ENCODE measurements around the gene IQGAP2. TPM values are rescaled to one million over a fixed set of nuclear protein-coding genes. Genes with fewer than 3 reads are reported as not detected.

Gene IQGAP2
- total and polyA plus RNA-seq, 2 of the 8 experiments (the other 6 are each of a cell fraction or from before 2014, with no cell fraction given), result 19.7 to 66.0 TPM

- H3K79me1 ChIP-seq (ENCODE audit: low read depth, low read length), result peaks cover 3% of the 10 kb centered on the region; the same call in 1 of the 2 replicates
- no peak overlapping the region for H3K23ac ChIP-seq (ENCODE audit: insufficient read length)
- H3K79me2 ChIP-seq (ENCODE audit: control insufficient read depth in 1 of 2, insufficient read depth in 2 of 2, low read length in 2 of 2), result peaks cover 0 to 34% of the 10 kb centered on the region in 2 experiments; a peak in 3 of 4 replicates
- H2BK5ac ChIP-seq (ENCODE audit: low read depth, low read length), result no peak overlapping the region
- H3K27me3 ChIP-seq (replicated peaks in 1 of 4; ENCODE audit: control insufficient read depth in 3 of 4, extremely low read depth in 1 of 4, insufficient read depth in 3 of 4, low read length in 3 of 4), result no peaks in the 10 kb centered on the region
- no peak overlapping the region for H2BK120ac ChIP-seq (replicated peaks; ENCODE audit: low read depth, low read length)
- no peak overlapping the region for H3K4me3 ChIP-seq (ENCODE audit: extremely low read depth in 1 of 4, insufficient read depth in 2 of 4, low read depth in 3 of 4, low read length in 4 of 4)
- TF ChIP-seq BACH1 (IDR thresholded peaks at IDR 0.05; ENCODE audit: low read length) (no peak), TEAD4 (IDR thresholded peaks at IDR 0.05; ENCODE audit: low read depth, low read length) (no peak), POU5F1 (IDR thresholded peaks at IDR 0.05; ENCODE audit: low read depth, low read length) (no peak), MAFK (IDR thresholded peaks at IDR 0.05; ENCODE audit: low read depth, low read length) (no peak), TAF1 (IDR thresholded peaks at IDR 0.05; ENCODE audit: low read depth, low read length) (no peak), BRCA1 (IDR thresholded peaks at IDR 0.05; ENCODE audit: low read depth, low read length) (no peak), POLR2A (IDR thresholded peaks at IDR 0.05; ENCODE audit: control extremely low read depth in 1 of 2, low read depth in 2 of 2, low read length in 2 of 2) (no peak), CBX5 (IDR thresholded peaks at IDR 0.05; ENCODE audit: low read depth, low read length) (no peak), SUZ12 (IDR thresholded peaks at IDR 0.05; ENCODE audit: low read length) (no peak), EP300 (IDR thresholded peaks at IDR 0.05; ENCODE audit: borderline replicate concordance in 1 of 2, low read depth in 2 of 2, low read length in 2 of 2) (no peak), SIN3A (conservative IDR thresholded peaks at IDR 0.05 in 1 of 2, IDR thresholded peaks at IDR 0.05 in 1 of 2; ENCODE audit: low read depth in 1 of 2, low read length in 2 of 2) (no peak), FOSL1 (IDR thresholded peaks at IDR 0.05; ENCODE audit: insufficient read depth, low read depth, low read length) (no peak), NRF1 (IDR thresholded peaks at IDR 0.05; ENCODE audit: low read depth, low read length) (no peak), TBP (IDR thresholded peaks at IDR 0.05; ENCODE audit: low read depth, low read length) (no peak)
- H3K4ac ChIP-seq (replicated peaks; ENCODE audit: insufficient read length, low read depth, low read length), result no peak overlapping the region
- H3K14ac ChIP-seq (ENCODE audit: insufficient read length), result no peak overlapping the region
- H2BK20ac ChIP-seq (ENCODE audit: low read length), result no peak overlapping the region
- H4K5ac ChIP-seq (ENCODE audit: insufficient read length, low read depth, low read length), result no peak overlapping the region
- peaks cover 0 to 2% of the 10 kb centered on the region in 2 experiments for H4K20me1 ChIP-seq (replicated peaks in 1 of 2; ENCODE audit: control insufficient read depth in 1 of 2, insufficient read depth in 2 of 2, low read length in 2 of 2)
- ChIA-PET CTCF (ENCODE audit: partially characterized antibody) (no interaction called here), POLR2A (ENCODE audit: partially characterized antibody) (no interaction called here)
- no peak overlapping the region for H3K9ac ChIP-seq (replicated peaks in 1 of 4; ENCODE audit: extremely low read depth in 1 of 4, low read depth in 3 of 4, low read length in 3 of 4)
- H3K4me1 ChIP-seq (replicated peaks in 1 of 4; ENCODE audit: control insufficient read depth in 3 of 4, insufficient read depth in 4 of 4, low read length in 3 of 4), result peaks cover 11 to 52% (median 41%) of the 10 kb centered on the region in 4 experiments
- 77% methylated on average over 4 of the region's 4 CpGs; no CpG with 5 or more reads in 1 of the 2 experiments for WGBS, 2 experiments (ENCODE audit: extremely low coverage in 1 of 2, insufficient coverage in 1 of 2, insufficient read length in 1 of 2, insufficient replicate concordance in 2 of 2, low coverage in 1 of 2, low lambda C conversion rate in 2 of 2, missing lambda C conversion rate in 1 of 2)
- no peak overlapping the region for H3K56ac ChIP-seq (replicated peaks; ENCODE audit: insufficient read length, low read depth, low read length)
- H3K9me3 ChIP-seq (ENCODE audit: insufficient read depth in 2 of 2, low read depth in 1 of 2, low read length in 1 of 2), result no peaks in the 10 kb centered on the region
- no peak for DNase-seq (ENCODE audit: low read depth in 1 of 2, low spot score in 2 of 2)
- H2AK5ac ChIP-seq (ENCODE audit: low read depth, low read length), result no peak overlapping the region
- no peak for FAIRE-seq
- H3K18ac ChIP-seq (ENCODE audit: extremely low read depth, low read length), result no peak overlapping the region
- H3K4me2 ChIP-seq (ENCODE audit: insufficient read depth in 1 of 2, low read depth in 2 of 2, low read length in 2 of 2), result no peak overlapping the region
- no peak overlapping the region for H2BK15ac ChIP-seq (ENCODE audit: low read length)
- peaks cover 4% of the 10 kb centered on the region for H3K23me2 ChIP-seq (ENCODE audit: low read depth, low read length)
- H4K8ac ChIP-seq (ENCODE audit: extremely low read depth, insufficient read depth, low read length), result no peak overlapping the region
- H2AFZ ChIP-seq (ENCODE audit: low read length), result no peak overlapping the region
- H4K91ac ChIP-seq (replicated peaks; ENCODE audit: insufficient read length, low read length), result no peak overlapping the region
- no peak overlapping the region for H3K27ac ChIP-seq (ENCODE audit: low read depth, low read length)
- H3K36me3 ChIP-seq (ENCODE audit: control insufficient read depth in 2 of 4, insufficient read depth in 4 of 4, low read length in 3 of 4), result no peaks in the 10 kb centered on the region
- no peak overlapping the region for H2BK12ac ChIP-seq (ENCODE audit: low read depth, low read length)
Observed at GRCh38 chr5:76494201-76494600, 91.1 kb downstream of the IQGAP2 start.

Measured in H1 (cell line).